NCI-H187 (cell line): Measurements from ENCODE around the gene SUSD5.
"Not testable (repeated sequence)": the region's sequence is repeated elsewhere in the genome, so short reads cannot be mapped to it uniquely, and the experiment has no call there.

Source experiments
- DNase-seq, 2 experiments: peaks; one replicate each; lab custom pipeline; 2025; lab: John Stamatoyannopoulos, UW

The SUSD5 gene

DNA sequence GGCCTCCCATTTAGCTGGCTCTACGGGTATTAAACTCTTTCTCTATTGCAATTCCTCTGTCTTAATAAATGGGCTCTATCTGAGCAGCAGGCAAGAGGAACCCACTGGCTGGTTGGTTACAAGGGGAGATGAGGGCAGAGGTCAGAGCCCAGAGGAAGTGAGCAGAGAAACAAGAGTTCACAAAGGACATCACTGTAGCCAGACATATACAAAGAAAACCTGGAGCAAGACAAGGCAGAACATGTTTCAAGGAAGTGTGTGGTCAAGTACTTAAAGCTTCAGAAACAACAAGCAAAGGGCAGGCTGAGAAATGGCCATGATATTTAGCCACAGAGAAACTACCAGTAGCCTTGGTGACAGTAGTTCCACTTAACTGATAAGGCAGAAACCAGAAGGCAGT is 24.3 kb downstream of the SUSD5 start:
- DNase-seq, result no peak

DNA sequence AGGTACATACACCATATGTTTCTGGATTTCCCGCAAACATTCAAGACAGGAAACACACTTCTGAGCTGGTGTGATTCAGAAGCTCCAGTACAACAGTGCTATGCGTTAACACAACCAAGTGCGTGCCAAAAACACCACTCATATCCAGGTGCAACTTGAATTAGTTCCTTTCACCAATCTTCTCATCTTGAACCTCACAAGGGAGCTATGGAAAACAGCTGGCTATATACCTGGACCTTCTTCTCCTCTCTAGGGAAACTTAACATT is 31.3 kb downstream of the SUSD5 start:
- no peak for DNase-seq

DNA sequence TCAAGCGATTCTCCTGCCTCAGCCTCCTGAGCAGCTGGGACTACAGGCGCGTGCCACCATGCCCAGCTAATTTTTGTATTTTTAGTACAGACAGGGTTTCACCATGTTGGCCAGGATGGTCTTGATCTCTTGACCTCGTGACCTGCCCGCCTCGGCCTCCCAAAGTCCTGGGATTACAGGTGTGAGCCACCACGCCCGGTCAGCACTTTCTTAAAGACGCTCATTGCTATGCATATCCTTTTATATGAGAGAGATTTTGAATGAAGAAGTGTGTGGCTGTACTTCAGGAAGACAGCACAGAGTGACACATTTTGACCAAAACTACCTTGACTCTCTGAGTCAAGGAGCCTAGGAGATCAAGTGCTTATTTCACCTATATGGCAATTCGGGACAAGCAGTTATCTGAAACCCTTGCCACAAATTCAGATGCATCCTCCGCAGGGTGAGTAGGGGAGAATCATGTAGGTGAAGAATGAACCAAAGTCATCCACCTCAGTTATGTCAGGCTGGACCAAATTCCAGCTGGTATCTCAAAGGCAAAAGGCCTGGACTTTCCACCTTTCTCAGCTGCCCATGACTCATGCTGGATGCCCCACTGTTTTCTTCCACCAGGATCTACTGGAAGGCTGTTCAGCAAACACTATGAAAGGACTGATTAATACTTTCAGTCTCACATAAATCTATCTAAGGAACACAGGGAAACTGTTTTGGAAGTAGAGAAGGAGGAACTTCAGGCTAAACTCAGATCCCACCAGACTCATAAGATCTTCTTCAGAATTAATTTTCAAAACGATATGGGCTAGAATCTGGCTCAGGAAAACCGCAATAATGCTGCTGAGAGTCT is 31.9 kb downstream of the SUSD5 start:
- DNase-seq, result no peak

DNA sequence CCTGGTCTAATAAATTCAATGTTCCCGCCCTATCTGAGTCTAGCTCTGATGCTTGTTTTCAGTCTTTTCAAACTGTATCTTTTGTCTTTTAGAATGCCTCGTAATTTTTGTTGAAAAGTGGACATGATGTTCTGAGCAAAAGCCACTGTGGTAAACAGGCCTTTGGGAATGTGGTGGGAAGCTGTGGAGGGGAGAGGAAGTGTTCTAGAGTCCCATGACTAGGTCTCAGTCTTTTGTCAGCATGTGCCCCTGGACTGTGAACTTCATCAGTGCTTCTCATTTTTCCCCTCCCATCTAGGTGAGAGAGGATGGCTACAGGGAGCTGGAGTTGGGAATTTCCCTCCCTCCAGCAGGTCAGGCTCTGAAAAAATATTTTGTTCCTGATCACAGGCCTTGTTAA is 33.7 kb downstream of the SUSD5 start:
- DNase-seq, result no peak

DNA sequence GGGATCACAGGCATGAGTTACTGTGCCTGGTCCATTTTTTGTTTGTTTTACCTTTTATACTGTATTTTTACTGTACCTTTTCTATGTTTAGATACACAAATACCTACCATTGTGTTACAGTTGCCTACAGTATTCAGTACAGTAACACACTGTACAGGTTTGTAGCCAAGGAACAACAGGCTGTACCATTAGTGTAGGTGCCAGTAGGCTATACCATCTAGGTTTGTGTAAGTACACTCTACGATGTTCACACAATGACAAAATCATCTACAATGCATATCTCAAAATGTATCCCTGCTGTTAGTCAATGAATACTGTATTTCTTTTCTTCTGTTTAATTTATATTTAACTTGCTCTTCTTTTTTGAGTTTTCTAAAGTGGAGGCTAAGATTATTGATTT is 37.0 kb downstream of the SUSD5 start:
- not testable (repeated sequence) for DNase-seq

DNA sequence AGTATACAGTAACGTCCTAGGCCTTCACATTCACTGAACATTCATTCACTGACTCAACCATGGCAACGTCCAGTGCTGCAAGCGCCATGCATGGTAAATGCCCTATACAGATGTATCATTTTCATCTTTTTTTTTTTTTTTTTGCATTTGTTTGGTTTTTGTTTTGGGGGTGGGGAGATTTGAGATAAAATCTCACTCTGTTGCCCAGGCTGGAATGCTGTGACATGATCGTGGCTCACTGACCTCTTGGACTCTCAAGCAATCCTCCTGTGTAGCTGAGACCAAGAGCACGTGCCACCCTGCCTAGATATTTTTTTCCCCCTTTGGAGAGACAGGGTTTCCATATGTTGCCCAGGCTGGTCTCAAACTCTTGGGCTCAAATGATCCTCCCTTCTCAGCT is 37.4 kb downstream of the SUSD5 start:
- no peak for DNase-seq

DNA sequence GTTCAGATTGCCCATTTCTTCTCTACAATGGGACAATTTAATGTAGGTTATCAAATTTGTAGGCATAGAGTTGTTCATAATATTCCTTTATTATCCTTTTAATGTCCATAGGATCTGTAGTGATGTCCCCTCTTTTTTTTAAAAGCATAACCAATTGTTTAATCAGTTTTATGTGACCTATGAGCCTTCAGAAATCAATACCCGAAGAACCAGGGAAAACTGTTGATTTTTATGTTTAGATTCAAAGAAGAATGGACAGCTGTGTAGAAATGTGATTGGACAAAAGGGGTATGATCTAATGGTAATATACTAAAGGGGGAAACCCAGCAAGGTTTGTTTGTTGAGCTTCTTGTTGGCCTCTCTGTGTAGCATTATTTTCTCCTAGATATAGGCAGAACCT is 39.5 kb downstream of the SUSD5 start:
- no peak for DNase-seq

DNA sequence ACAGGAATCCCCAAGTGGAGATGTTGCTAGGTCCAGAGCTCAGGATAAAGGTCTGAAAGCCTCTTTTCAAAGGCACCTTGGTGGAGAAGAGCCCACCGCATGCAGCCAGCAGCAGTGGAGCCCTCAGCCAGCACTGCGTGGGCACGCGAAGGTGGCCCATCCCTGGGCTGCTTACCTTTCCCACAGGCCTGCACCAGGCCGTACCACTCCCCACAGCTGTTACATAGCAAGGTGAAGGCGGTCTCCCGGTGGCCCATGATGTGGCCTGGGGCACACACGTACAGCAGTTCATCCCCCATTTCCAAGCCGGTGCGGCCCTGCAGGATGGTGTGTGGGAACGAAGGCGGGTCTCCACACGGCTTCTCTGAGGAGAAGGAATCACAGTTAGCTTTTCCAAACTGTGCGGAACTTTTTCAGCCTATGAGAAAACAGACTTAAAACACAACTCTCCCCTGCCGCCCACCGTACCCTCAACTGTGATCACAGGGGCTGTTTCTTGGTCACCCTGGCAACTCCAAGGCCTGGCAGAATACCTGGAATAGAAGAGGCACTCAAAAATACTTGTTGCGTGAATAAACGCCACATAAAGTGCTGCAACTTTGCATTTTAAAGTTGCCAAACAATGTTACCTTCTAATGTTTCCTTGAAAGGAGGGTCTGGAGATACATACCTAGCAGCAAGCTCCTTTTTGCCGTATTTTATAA is 43.7 kb downstream of the SUSD5 start:
- DNase-seq, result no peak

DNA sequence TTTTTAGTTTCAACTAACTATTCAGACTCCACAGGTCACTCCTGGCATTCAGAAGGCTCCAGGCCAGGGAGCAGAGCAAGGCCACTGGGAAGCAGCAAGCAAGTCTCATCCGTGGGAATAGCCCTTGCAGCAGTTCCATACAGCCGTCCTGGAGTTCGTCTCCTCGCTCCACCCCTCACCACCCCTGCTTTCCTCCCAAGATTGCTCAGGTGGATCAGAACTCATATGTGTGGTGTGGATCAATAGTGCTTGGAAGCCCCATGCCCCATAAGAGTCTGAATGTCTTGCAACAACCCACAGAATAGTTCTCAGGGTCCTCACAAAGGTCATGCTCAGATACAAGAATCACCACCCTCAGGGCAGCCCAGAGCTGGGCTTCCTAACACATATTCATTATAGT is 44.5 kb downstream of the SUSD5 start:
- DNase-seq, result no peak

DNA sequence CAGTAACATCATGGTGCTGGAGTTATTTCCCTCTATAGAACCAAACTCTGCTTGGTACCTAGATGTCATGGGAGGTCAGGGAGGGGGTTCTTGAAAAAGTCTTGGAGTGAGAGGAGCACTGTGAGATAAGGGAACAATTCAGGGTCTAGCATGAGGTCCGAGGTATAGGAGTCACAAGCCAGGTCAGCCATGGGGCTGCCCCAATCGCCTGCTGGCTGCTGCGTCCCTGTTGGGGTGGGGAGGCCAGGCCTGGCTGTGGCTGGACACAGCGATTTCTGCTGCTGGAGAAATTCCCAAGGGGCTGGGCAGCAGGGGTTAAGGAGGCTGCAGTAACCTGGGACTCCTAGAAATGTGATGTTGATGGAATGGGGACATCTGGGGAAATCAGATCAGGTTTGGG is 44.9 kb downstream of the SUSD5 start:
- no peak for DNase-seq

DNA sequence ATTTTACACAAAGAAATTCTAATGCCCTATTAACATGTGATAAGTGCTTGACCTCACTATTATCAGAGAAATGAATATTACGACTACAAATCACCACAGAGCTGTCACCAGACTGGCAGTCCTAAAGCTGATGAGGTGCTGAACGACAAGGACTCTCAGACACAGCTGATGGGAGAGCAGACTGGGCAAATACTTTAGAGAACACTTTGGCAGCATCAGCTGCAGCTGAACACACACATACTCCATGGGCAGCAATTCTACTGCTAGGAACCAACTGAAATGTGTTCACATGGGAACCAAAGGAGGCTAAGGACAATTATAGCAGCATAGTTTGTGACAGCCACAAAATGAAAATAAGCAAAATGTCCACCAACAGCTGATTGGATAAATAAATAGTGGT is 45.5 kb downstream of the SUSD5 start:
- no peak for DNase-seq

DNA sequence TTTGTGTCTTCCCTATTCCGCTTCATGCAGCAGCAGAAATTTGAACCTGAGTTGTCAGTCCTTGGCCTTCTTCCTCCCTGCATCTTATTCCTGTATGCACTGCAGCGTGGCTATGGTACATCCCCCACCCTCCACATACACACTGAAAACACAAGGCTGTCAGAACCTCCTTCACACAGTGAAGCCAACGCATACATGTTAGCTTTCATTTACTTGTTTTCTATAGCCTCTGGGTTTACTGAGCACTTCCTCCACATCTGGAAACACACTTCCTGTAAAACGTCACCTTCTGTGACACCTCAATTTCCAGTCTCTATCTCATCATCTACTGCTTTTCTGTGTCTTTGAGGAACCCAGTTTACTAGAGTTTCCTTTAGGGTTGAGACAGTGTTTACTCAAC is 47.0 kb downstream of the SUSD5 start:
- no peak for DNase-seq

DNA sequence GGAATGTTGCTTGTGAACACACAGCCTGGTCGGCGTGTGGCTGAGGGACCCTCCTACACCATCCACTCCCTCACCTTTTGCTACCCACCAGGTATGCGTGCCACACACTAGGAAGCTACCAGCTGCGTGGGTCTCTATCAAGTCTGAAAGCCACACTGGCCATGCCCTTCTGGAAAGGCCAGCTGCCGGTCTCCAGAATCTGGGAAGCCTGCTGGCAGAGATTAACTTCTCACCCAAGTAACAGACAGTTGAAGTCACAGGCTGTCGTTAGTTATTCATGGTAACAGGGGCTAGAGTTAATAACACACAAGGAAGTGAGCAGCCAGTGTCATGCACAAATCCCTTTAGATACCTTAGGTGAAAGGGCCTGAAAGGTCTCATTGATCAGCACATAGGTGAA is 48.1 kb downstream of the SUSD5 start:
- DNase-seq, result no peak

DNA sequence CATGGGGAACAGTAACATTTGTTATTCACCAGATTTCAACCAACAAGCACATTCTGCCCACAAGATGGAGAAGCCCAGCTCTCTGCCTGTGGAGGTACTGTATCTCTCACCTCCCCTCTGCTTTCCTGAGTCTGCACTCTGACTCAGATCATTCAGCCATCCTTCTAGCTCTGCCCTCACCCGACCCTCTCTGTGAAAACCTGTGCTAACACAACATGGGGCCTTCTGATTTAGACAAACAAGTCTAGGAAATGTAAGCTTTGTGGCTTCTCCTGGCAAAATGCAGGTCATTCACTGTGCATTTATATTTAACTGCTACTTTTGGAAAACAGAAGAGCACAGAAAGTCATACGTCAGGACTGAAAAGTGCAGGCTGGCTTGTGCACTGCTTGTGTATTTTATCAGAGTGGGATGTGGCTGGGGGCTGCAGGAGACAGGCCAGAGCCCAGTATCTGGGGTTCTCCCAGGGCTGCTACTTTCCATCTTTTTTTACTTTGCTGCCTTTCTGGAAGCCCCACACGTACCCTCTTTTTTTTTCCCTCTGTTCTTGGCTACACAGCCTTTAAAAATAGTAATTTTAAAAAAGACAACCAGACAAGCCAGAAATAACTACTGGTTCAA is 50.8 kb downstream of the SUSD5 start:
- DNase-seq, result no peak

DNA sequence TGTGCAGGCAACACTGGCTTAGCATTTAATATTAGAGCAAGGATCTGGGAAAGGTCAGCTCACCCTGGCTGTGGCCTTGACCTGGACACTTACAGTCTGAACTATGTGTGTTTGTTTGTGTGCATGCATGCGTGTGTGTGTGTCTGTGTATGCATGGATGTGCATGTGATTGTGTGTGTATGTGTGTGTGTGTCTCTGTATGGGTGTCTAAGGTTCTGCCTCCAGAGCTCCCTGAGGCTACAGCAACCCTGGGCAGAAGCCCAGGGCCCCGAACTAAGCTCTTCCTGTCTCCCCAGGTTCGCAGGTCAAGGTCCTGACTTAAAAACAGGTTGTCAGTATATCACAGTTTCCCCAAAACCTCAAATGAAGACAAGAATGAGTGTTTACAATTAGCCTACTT is 51.3 kb downstream of the SUSD5 start:
- no peak for DNase-seq

DNA sequence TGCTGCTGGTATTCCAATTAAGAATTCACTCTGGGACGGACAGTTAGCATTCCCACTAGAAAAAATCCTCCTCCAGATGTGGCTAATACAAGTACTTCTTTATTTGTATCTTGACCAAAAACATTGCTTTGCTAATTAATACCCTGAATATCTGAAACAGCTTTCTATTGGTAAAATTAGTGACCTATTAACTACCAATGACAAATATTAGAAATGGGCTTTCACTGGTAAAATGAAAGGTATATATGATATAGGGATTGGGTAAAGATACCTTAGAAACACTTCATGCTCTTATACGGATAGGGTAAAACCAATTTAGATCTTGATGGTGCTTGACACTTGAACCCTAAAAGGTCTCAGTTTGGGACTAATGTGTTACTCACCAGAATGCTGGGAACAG is 52.5 kb downstream of the SUSD5 start:
- no peak for DNase-seq

DNA sequence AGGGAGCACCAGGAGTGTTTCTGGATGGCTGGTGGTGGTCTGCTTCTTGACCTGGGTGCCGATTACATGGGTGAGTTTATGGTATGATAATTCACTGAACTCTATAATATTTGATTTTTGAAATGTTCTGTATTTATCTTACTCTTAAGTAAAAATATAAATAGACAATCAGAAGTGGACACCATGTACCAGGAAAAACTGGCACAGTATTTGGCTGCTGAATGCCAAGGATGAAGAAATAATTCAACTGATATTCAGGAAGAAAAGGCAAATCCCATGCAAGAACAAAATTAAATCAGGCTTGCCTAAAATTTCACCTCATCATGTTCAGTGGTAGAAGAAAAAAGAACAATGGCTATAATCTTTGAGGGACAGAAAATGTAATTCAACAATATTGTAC is 53.2 kb downstream of the SUSD5 start:
- DNase-seq, result no peak

DNA sequence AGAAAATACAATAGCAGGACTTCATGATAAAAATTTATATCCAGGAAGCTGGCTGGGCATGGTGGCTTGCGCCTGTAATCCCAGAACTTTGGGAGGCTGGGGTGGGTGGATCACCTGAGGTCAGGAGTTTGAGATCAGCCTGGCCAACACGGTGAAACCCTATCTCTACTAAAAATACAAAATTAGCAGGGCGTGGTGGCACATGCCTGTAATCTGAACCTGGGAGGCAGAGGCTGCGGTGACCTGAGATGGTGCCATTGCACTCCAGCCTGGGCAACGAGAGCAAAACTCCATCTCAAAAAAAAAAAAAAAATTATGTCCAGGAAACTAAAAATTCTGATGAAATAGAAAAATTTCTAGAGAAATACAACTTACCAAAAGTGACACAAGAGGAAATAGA is 56.0 kb downstream of the SUSD5 start:
- not testable (repeated sequence) for DNase-seq

DNA sequence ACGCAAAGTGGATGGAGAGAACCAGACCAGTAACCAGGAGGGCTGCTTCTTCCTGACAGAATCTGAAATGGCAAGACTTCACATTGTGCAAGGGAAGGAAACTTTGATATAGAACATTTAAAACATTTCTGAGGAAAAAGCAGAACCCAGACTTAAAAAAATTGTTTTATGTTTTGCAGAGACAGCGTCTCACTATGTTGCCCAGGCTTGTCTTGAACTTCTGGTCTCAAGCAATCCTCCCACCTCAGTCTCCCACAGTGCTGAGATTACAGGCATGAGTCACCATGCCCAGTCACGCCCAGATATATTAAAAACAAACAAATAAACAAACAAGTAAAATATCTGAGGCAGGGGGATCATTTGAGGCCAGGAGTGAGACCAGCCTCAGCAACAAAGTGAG is 58.6 kb downstream of the SUSD5 start:
- no peak for DNase-seq

DNA sequence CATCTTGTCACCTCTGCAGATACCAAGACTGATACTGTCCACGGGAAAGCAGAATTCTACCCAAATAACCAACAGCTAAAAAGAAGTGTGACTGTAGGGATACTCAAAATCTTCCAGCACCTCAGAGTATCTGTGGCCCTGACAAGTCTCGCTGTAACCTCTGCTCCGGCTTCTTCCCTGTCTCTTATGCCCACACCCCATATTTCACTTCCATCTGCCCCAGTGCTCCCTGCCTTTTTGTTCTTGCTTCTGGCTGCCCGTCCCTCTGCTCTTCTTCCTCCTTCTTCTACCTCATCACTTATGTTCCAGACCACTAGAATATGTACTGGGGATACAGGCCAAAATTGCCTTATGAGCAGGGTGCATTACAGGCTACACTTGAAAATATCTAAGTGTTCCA is 59.4 kb downstream of the SUSD5 start:
- DNase-seq, result no peak

DNA sequence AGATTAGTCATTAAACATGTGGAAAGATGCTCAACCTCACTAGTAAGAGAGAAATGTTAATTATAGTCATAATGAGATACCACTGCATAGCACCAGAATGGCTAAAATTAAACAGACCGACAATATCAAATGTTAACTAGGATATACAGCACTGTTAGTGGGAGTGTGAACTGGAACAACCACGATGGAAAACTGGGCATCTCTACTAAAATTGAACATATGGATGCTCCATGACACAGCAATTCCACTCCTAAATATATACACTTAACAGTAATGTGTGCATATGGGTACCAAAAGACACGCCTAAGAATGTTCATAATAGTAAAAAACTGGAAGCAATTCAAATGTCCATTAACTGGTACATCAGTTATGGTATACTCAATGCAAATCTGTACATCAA is 63.3 kb downstream of the SUSD5 start:
- DNase-seq, result no peak

DNA sequence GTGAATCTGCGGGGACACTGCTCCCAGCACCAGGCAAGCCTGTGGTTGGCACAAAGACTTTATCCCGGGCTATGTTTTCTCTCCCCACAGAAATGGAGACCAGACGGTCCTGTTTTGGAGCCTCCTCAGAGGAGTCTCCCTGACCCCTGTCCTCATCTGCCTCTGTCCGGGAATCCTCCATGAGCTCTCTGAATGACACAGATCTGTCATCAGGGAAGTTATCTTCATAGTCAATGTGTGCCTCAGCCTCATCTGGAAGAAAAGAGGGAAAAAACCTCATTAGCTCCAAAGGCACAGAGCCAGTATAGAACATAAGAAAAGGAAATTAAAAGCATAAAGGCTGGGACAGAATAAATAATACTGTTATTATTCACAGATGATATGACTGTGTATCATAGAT is 64.8 kb downstream of the SUSD5 start:
- no peak for DNase-seq
